Activated CD8-positive, alpha-beta memory T cell treated with anti-CD3 and anti-CD28 coated beads for 1 hour (primary cell): ENCODE results near the gene ACADS.

ENCODE experiments used
- DNase-seq, 2 donors: peaks; one replicate each; pipeline ENCODE4 v3.0.0-alpha.2; 2020; ENCODE audit warnings: low read depth in 1 of 2; ENCODE audit errors: extremely low read depth in 1 of 2

ACADS gene

GRCh38 chr12:120725659-120726509 lies at the start of gene ACADS:
ACADS (plus strand) TSS chr12:120725826; CDS start chr12:120725886, 60 bp downstream.
- DNase-seq: peak; percentile 73 to 85

- DNase-seq: no peak
Observed at GRCh38 chr12:120677765-120678473, 47.7 kb upstream of the ACADS start.

- no peak for DNase-seq
Observed at GRCh38 chr12:120678572-120678971, 47.1 kb upstream of the ACADS start.

GRCh38 chr12:120680165-120680738 lies 45.4 kb upstream of the ACADS start:
- DNase-seq: no peak

- no peak for DNase-seq
Observed at GRCh38 chr12:120684523-120684932, 41.1 kb upstream of the ACADS start.

GRCh38 chr12:120685522-120685921 lies 40.1 kb upstream of the ACADS start:
- no peak for DNase-seq

GRCh38 chr12:120686151-120686689 lies 39.4 kb upstream of the ACADS start:
- DNase-seq: peak; percentile 92 to 93

- DNase-seq: peak; percentile 98
Observed at GRCh38 chr12:120686690-120687577, 38.7 kb upstream of the ACADS start, which contains the start of gene MLEC. MLEC (plus strand) TSS chr12:120687149; CDS start chr12:120687297, 148 bp downstream.

- DNase-seq: no peak
Observed at GRCh38 chr12:120687578-120688289, 37.9 kb upstream of the ACADS start.

GRCh38 chr12:120688527-120689071 lies 37.0 kb upstream of the ACADS start:
- DNase-seq: no peak

- DNase-seq: no peak
Observed at GRCh38 chr12:120689397-120690082, 36.1 kb upstream of the ACADS start.

- DNase-seq: no peak
Observed at GRCh38 chr12:120690083-120690450, 35.6 kb upstream of the ACADS start.

GRCh38 chr12:120690978-120691377 lies 34.6 kb upstream of the ACADS start:
- DNase-seq: no peak

- DNase-seq: no peak
Observed at GRCh38 chr12:120692524-120693033, 33.0 kb upstream of the ACADS start.

GRCh38 chr12:120693848-120694247 lies 31.8 kb upstream of the ACADS start:
- DNase-seq: no peak

GRCh38 chr12:120696626-120697025 lies 29.0 kb upstream of the ACADS start:
- DNase-seq: no peak

GRCh38 chr12:120697344-120697743 lies 28.3 kb upstream of the ACADS start:
- no peak for DNase-seq

GRCh38 chr12:120698665-120699064 lies 27.0 kb upstream of the ACADS start:
- no peak for DNase-seq

GRCh38 chr12:120699553-120699952 lies 26.1 kb upstream of the ACADS start:
- no peak for DNase-seq
